HK-2 (cell line): Measurements from ENCODE around the gene KLHL25.

ENCODE experiments used
- DNase-seq: peaks from one replicate; pipeline ENCODE4 v3.0.0-alpha.2; 2018; ENCODE audit not compliant: unreplicated experiment

KLHL25 gene

GRCh38 chr15:85717212-85717611 is 77.5 kb downstream of the KLHL25 start:
- no peak for DNase-seq

GRCh38 chr15:85716261-85716660 is 78.5 kb downstream of the KLHL25 start:
- DNase-seq: no peak

GRCh38 chr15:85711580-85712192 is 83.0 kb downstream of the KLHL25 start:
- no peak for DNase-seq

DNA sequence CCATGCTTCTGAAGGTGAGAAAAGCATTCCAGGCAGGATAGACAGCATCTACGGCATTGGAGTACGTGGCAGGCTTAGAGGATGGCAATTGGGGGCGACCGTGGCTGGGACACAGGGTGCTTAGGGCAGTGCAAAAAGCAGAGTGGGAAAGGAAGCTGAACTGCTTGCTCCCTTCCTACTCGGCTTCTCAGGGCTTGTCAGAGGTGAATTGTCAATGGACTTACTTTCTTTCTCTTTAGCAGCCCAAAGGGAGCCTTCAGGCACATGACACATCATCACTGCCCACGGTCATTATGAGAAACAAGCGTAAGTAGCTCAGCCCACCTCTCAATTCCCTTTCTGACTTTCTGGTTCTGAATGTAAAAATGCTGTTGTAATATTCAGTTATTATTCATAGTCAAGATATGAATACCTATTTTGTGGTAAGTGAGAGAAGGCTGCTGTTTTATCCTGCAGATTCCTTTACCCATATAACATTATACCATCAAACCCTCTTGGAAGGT is 84.3 kb downstream of the KLHL25 start:
- no peak for DNase-seq
